GM18508 (cell line): Measurements from ENCODE around the gene PRKCE.

Source experiments
- ATAC-seq: cut with Tn5 transposase; IDR thresholded peaks from one replicate; pipeline ENCODE4 v1.9.1; 2021; ENCODE audit warnings: moderate number of reproducible peaks; ENCODE audit not compliant: insufficient read depth, unreplicated experiment

The PRKCE gene

GRCh38 chr2:45746888-45747287 is 95.4 kb downstream of the PRKCE start:
- no peak for ATAC-seq

GRCh38 chr2:45747363-45747762 is 95.9 kb downstream of the PRKCE start:
- no peak for ATAC-seq

- no peak for ATAC-seq
Observed at GRCh38 chr2:45748239-45748638, 96.8 kb downstream of the PRKCE start.

- no peak for ATAC-seq
Observed at GRCh38 chr2:45750001-45750400, 98.5 kb downstream of the PRKCE start.

GRCh38 chr2:45750484-45750883 is 99.0 kb downstream of the PRKCE start:
- no peak for ATAC-seq

- no peak for ATAC-seq
Observed at GRCh38 chr2:45753381-45753780, 101.9 kb downstream of the PRKCE start.

GRCh38 chr2:45754131-45755010 is 102.9 kb downstream of the PRKCE start:
- ATAC-seq = no peak

GRCh38 chr2:45755585-45756335 is 104.3 kb downstream of the PRKCE start:
- ATAC-seq = no peak

GRCh38 chr2:45758018-45758417 is 106.5 kb downstream of the PRKCE start:
- ATAC-seq = no peak

GRCh38 chr2:45759310-45759851 is 107.9 kb downstream of the PRKCE start:
- no peak for ATAC-seq

GRCh38 chr2:45761635-45762034 is 110.2 kb downstream of the PRKCE start:
- no peak for ATAC-seq

GRCh38 chr2:45763255-45763654 is 111.8 kb downstream of the PRKCE start:
- ATAC-seq = no peak

GRCh38 chr2:45763797-45764196 is 112.3 kb downstream of the PRKCE start:
- no peak for ATAC-seq

GRCh38 chr2:45765007-45765727 is 113.7 kb downstream of the PRKCE start:
- no peak for ATAC-seq

GRCh38 chr2:45765728-45766254 is 114.3 kb downstream of the PRKCE start:
- ATAC-seq = no peak

GRCh38 chr2:45768208-45768607 is 116.7 kb downstream of the PRKCE start:
- no peak for ATAC-seq

- no peak for ATAC-seq
Observed at GRCh38 chr2:45769056-45769455, 117.6 kb downstream of the PRKCE start.

GRCh38 chr2:45769854-45770576 is 118.5 kb downstream of the PRKCE start:
- ATAC-seq = no peak

GRCh38 chr2:45770811-45771210 is 119.3 kb downstream of the PRKCE start:
- no peak for ATAC-seq

- ATAC-seq = no peak
Observed at GRCh38 chr2:45771261-45771660, 119.8 kb downstream of the PRKCE start.
